ENCODE results near the gene RER1.

Gene RER1

GRCh38 chr1:2441746-2442145 lies 50.1 kb downstream of the RER1 start:
- Histone ChIP-seq H3K27me3 (ENCODE audit: insufficient read depth, low read depth) (peaks cover 81% of the 10 kb centered on the region), H2AFZ (ENCODE audit: low read depth) (no peak overlapping the region), H3K4me1 (ENCODE audit: low read depth, poor library complexity, severe bottlenecking) (peaks cover 15% of the 10 kb centered on the region), H3K4me2 (no peak overlapping the region), H3K9ac (no peak overlapping the region), H3K36me3 (ENCODE audit: insufficient read depth) (no peaks in the 10 kb centered on the region), H4K20me1 (ENCODE audit: insufficient read depth) (no peaks in the 10 kb centered on the region), H3K4me3 (IDR thresholded peaks at IDR 0.05; ENCODE audit: insufficient read depth, low read depth, low read length) (no peak overlapping the region), H3K79me2 (ENCODE audit: insufficient read depth, low read depth) (no peaks in the 10 kb centered on the region), H3K27ac (no peak overlapping the region)
- TF ChIP-seq, protein P1, sequence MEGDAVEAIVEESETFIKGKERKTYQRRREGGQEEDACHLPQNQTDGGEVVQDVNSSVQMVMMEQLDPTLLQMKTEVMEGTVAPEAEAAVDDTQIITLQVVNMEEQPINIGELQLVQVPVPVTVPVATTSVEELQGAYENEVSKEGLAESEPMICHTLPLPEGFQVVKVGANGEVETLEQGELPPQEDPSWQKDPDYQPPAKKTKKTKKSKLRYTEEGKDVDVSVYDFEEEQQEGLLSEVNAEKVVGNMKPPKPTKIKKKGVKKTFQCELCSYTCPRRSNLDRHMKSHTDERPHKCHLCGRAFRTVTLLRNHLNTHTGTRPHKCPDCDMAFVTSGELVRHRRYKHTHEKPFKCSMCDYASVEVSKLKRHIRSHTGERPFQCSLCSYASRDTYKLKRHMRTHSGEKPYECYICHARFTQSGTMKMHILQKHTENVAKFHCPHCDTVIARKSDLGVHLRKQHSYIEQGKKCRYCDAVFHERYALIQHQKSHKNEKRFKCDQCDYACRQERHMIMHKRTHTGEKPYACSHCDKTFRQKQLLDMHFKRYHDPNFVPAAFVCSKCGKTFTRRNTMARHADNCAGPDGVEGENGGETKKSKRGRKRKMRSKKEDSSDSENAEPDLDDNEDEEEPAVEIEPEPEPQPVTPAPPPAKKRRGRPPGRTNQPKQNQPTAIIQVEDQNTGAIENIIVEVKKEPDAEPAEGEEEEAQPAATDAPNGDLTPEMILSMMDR (conservative IDR thresholded peaks at IDR 0.05; ENCODE audit: low read depth, low read length) = no peak

DNA sequence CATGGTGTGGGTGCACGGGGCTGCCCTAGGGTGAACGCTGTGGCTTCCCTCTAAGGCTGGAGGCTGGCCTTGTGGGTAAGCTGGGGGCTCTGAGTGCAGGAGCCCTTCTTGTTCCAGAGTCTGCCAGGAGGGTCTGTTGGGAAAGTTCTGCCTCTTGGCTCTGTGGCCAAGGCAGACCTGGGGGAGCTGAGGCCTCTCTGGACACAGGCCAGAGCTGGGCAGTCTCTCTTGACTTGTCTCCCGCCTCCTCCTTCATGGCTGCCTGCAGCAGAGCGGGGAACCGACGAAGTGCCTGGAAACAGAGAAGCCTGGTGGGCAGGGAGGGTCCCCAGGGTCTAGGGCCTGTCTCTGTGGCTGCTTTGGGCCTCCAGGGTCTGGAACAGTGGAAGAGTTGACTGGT lies 51.0 kb downstream of the RER1 start:
- H4K20me1 ChIP-seq (ENCODE audit: insufficient read depth) = no peaks in the 10 kb centered on the region
- no peaks in the 10 kb centered on the region for H3K36me3 ChIP-seq (ENCODE audit: insufficient read depth)
- H3K4me3 ChIP-seq (IDR thresholded peaks at IDR 0.05; ENCODE audit: insufficient read depth, low read depth, low read length) = no peak overlapping the region
- no peak overlapping the region for H3K27ac ChIP-seq
- peaks cover 84% of the 10 kb centered on the region for H3K27me3 ChIP-seq (ENCODE audit: insufficient read depth, low read depth)
- TF ChIP-seq, protein P1 (conservative IDR thresholded peaks at IDR 0.05; ENCODE audit: low read depth, low read length) = no peak
- H3K79me2 ChIP-seq (ENCODE audit: insufficient read depth, low read depth) = no peaks in the 10 kb centered on the region
- no peak overlapping the region for H2AFZ ChIP-seq (ENCODE audit: low read depth)
- H3K4me1 ChIP-seq (ENCODE audit: low read depth, poor library complexity, severe bottlenecking) = peaks cover 15% of the 10 kb centered on the region
- H3K4me2 ChIP-seq = no peak overlapping the region
- H3K9ac ChIP-seq = no peak overlapping the region

- no peaks in the 10 kb centered on the region for H3K79me2 ChIP-seq (ENCODE audit: insufficient read depth, low read depth)
- H3K27ac ChIP-seq = no peak overlapping the region
- no peak overlapping the region for H3K4me3 ChIP-seq (IDR thresholded peaks at IDR 0.05; ENCODE audit: insufficient read depth, low read depth, low read length)
- TF ChIP-seq, protein P1 (conservative IDR thresholded peaks at IDR 0.05; ENCODE audit: low read depth, low read length) = no peak
- H2AFZ ChIP-seq (ENCODE audit: low read depth) = no peak overlapping the region
- H3K27me3 ChIP-seq (ENCODE audit: insufficient read depth, low read depth) = peaks cover 87% of the 10 kb centered on the region
- H4K20me1 ChIP-seq (ENCODE audit: insufficient read depth) = no peaks in the 10 kb centered on the region
- no peak overlapping the region for H3K9ac ChIP-seq
- H3K36me3 ChIP-seq (ENCODE audit: insufficient read depth) = no peaks in the 10 kb centered on the region
- H3K4me2 ChIP-seq = no peak overlapping the region
- peaks cover 15% of the 10 kb centered on the region for H3K4me1 ChIP-seq (ENCODE audit: low read depth, poor library complexity, severe bottlenecking)
These were observed 51.9 kb downstream of the RER1 start for GRCh38 chr1:2443277-2444137.

- no peak overlapping the region for H3K9ac ChIP-seq
- H4K20me1 ChIP-seq (ENCODE audit: insufficient read depth) = no peaks in the 10 kb centered on the region
- no peaks in the 10 kb centered on the region for H3K79me2 ChIP-seq (ENCODE audit: insufficient read depth, low read depth)
- H3K27me3 ChIP-seq (ENCODE audit: insufficient read depth, low read depth) = peaks cover 88% of the 10 kb centered on the region
- no peaks in the 10 kb centered on the region for H3K36me3 ChIP-seq (ENCODE audit: insufficient read depth)
- TF ChIP-seq, protein P1 (conservative IDR thresholded peaks at IDR 0.05; ENCODE audit: low read depth, low read length) = no peak
- H3K4me3 ChIP-seq (IDR thresholded peaks at IDR 0.05; ENCODE audit: insufficient read depth, low read depth, low read length) = no peak overlapping the region
- H3K4me1 ChIP-seq (ENCODE audit: low read depth, poor library complexity, severe bottlenecking) = peaks cover 9% of the 10 kb centered on the region
- H3K27ac ChIP-seq = no peak overlapping the region
- no peak overlapping the region for H2AFZ ChIP-seq (ENCODE audit: low read depth)
- H3K4me2 ChIP-seq = no peak overlapping the region
These were observed 52.5 kb downstream of the RER1 start for GRCh38 chr1:2444138-2444591.
